Posterior cingulate gyrus (tissue), 11 donors: ENCODE results near the gene ATXN3.

ENCODE experiments used
- DNase-seq, 10 donors: peaks; one replicate each; pipeline versions ENCODE4 v3.0.0 to v3.0.0-alpha.2; 2020 to 2021; ENCODE audit warnings: mixed read lengths in 3 of 10
- intact Hi-C: fragments of 100-400 bp; cut with DNase I; formaldehyde crosslinking; loops from one replicate; pipeline ENCODE4 v1.15.1; 2023

ATXN3 gene

GRCh38 chr14:92106143-92106926 is at the start of gene ATXN3:
TSS of gene ATXN3 (minus strand) at chr14:92106582. CDS start at chr14:92106552, 30 bp downstream.
- intact Hi-C loops: loop anchor here (1.0 kb wide), 2 partner anchors 15 to 66 kb away; partner anchors contain the start of genes CPSF2, NDUFB1 and TRIP11

GRCh38 chr14:92154283-92154942 is 48.0 kb upstream of the ATXN3 start:
- DNase-seq: no peak
- intact Hi-C loops: no loop called here

More at GRCh38 chr14:92106143-92106926, at the start of gene ATXN3:
- DNase-seq: peak; percentile 95 to 99 (median 99)

- DNase-seq: no peak
- intact Hi-C loops: no loop called here
These were observed 47.2 kb upstream of the ATXN3 start for GRCh38 chr14:92153581-92153980.

GRCh38 chr14:92144708-92145107 is 38.3 kb upstream of the ATXN3 start:
- DNase-seq: no peak
- intact Hi-C loops: no loop called here

- DNase-seq: no peak
- intact Hi-C loops: no loop called here
These were observed 37.6 kb upstream of the ATXN3 start for GRCh38 chr14:92143962-92144361.

- intact Hi-C loops: no loop called here
These were observed 36.9 kb upstream of the ATXN3 start for GRCh38 chr14:92143309-92143708.

GRCh38 chr14:92135269-92135668 is 28.9 kb upstream of the ATXN3 start:
- no peak for DNase-seq
- intact Hi-C loops: loop anchor here (5.0 kb wide), 1 partner anchor 547 kb away; no protein-coding TSS in a partner anchor

More at GRCh38 chr14:92143309-92143708, 36.9 kb upstream of the ATXN3 start:
- DNase-seq: no peak

GRCh38 chr14:92134456-92134855 is 28.1 kb upstream of the ATXN3 start:
- intact Hi-C loops: no loop called here
- no peak for DNase-seq

- intact Hi-C loops: loop anchor here (10.0 kb wide), 2 partner anchors 332 to 672 kb away; partner anchors contain the start of gene GOLGA5
- no peak for DNase-seq
These were observed 16.4 kb upstream of the ATXN3 start for GRCh38 chr14:92122761-92123160.

- DNase-seq: no peak
- intact Hi-C loops: loop anchor here (10.0 kb wide), 2 partner anchors 332 to 672 kb away; partner anchors contain the start of gene GOLGA5
These were observed 15.9 kb upstream of the ATXN3 start for GRCh38 chr14:92122351-92122677.

GRCh38 chr14:92121670-92122350 is 15.4 kb upstream of the ATXN3 start, which contains the start of the genes CPSF2 and NDUFB1:
TSS of gene CPSF2 (plus strand) at chr14:92121969. CDS start at chr14:92130985, 9,016 bp downstream.
TSS of gene NDUFB1 (minus strand) at chr14:92121706. CDS start at chr14:92117637, 4,069 bp downstream.
- peak; percentile 83 to 98 (median 88) for DNase-seq
- intact Hi-C loops: loop anchor here (1.0 to 10.0 kb wide), 3 partner anchors 16 to 673 kb away; partner anchors contain the start of genes ATXN3 and GOLGA5

GRCh38 chr14:92121207-92121669 is 14.9 kb upstream of the ATXN3 start:
- DNase-seq: peak in 9 of 10 donors; percentile 23 to 91 (median 38)
- intact Hi-C loops: loop anchor here (1.0 to 10.0 kb wide), 3 partner anchors 15 to 674 kb away; partner anchors contain the start of genes ATXN3 and GOLGA5

GRCh38 chr14:92109490-92109889 is 3.1 kb upstream of the ATXN3 start:
- intact Hi-C loops: no loop called here
- DNase-seq: no peak

GRCh38 chr14:92108345-92109254 is 2.2 kb upstream of the ATXN3 start:
- intact Hi-C loops: no loop called here
- no peak for DNase-seq

GRCh38 chr14:92105893-92106142 is 564 bp downstream of the ATXN3 start:
- peak in 2 of 10 donors; percentile 21 to 23 for DNase-seq
- intact Hi-C loops: loop anchor here (1.0 kb wide), 2 partner anchors 15 to 66 kb away; partner anchors contain the start of genes CPSF2, NDUFB1 and TRIP11

GRCh38 chr14:92105073-92105892 is 1.1 kb downstream of the ATXN3 start:
- intact Hi-C loops: no loop called here
- DNase-seq: no peak

- no peak for DNase-seq
- intact Hi-C loops: no loop called here
These were observed 2.9 kb downstream of the ATXN3 start for GRCh38 chr14:92103363-92103989.

- DNase-seq: no peak
- intact Hi-C loops: no loop called here
These were observed 6.6 kb downstream of the ATXN3 start for GRCh38 chr14:92099802-92100201.
